HepG2 (cell line): ENCODE data around the gene ATXN7L2. TPM values are rescaled to one million over a fixed set of nuclear protein-coding genes. Genes with fewer than 3 reads are reported as not detected.

ENCODE experiments used
- AGO1 ChIP-seq: fragments of 200-400 bp; formaldehyde crosslinking; IDR thresholded peaks from 2 replicates; pipeline ENCODE4 v1.6.1; 2017; ENCODE audit warnings: mild to moderate bottlenecking, low read depth, low read length, moderate library complexity; ENCODE audit not compliant: poor library complexity, severe bottlenecking
- E2F5 ChIP-seq: sonication (generic); formaldehyde crosslinking; conservative IDR thresholded peaks from 2 replicates; pipeline ENCODE4 v1.4.0; 2020; ENCODE audit warnings: missing genetic modification reagents
- FIP1L1 ChIP-seq: fragments of 200-400 bp; formaldehyde crosslinking; IDR thresholded peaks from 2 replicates; pipeline ENCODE4 v1.6.1; 2018; ENCODE audit warnings: low read depth, mild to moderate bottlenecking, low read length, moderate library complexity, borderline replicate concordance; ENCODE audit not compliant: insufficient read depth
- FOXA3 ChIP-seq: IDR thresholded peaks from 2 replicates; pipeline ENCODE4 v1.6.1; 2016; ENCODE audit warnings: missing genetic modification reagents, missing compliant biosample characterization
- FOXP1 ChIP-seq, 2 experiments: fragments of 450-650 bp in 1 of 2; IDR thresholded peaks; 2 replicates each; pipeline ENCODE4 v1.6.1; 2017 to 2018; ENCODE audit warnings: antibody characterized with exemption in 1 of 2
- GTF3A ChIP-seq: sonication (generic); formaldehyde crosslinking; conservative IDR thresholded peaks from 2 replicates; pipeline ENCODE4 v1.4.0; 2020; ENCODE audit warnings: mild to moderate bottlenecking, missing genetic modification reagents
- HDAC6 ChIP-seq: fragments of 200-600 bp; sonication (generic); IDR thresholded peaks from 2 replicates; pipeline ENCODE4 v1.7.0; 2017; ENCODE audit warnings: mild to moderate bottlenecking, antibody characterized with exemption, low read length, low read depth
- HOXA7 ChIP-seq: sonication (generic); formaldehyde crosslinking; IDR thresholded peaks from 2 replicates; pipeline ENCODE4 v1.8.1; 2022; ENCODE audit warnings: mild to moderate bottlenecking, missing genetic modification reagents, moderate library complexity
- IRX3 ChIP-seq: sonication (generic); formaldehyde crosslinking; IDR thresholded peaks from 2 replicates; pipeline ENCODE4 v1.8.1; 2023; ENCODE audit warnings: mild to moderate bottlenecking, low read depth, missing genetic modification reagents, borderline replicate concordance
- KDM4B ChIP-seq: sonication (generic); formaldehyde crosslinking; IDR thresholded peaks from 2 replicates; pipeline ENCODE4 v1.4.0; 2020; ENCODE audit warnings: missing genetic modification reagents
- MAX ChIP-seq: IDR thresholded peaks from 2 replicates; pipeline ENCODE4 v1.6.1; 2012; ENCODE audit warnings: inconsistent platforms
- NFIB ChIP-seq: sonication (generic); formaldehyde crosslinking; IDR thresholded peaks from 2 replicates; pipeline ENCODE4 v1.9.0; 2021; ENCODE audit warnings: missing genetic modification reagents, mild to moderate bottlenecking, borderline replicate concordance
- PITX1 ChIP-seq: sonication (generic); formaldehyde crosslinking; IDR thresholded peaks from 2 replicates; pipeline ENCODE4 v1.5.1; 2020; ENCODE audit warnings: mild to moderate bottlenecking, missing genetic modification reagents
- RORA ChIP-seq: sonication (generic); formaldehyde crosslinking; IDR thresholded peaks from 2 replicates; pipeline ENCODE4 v1.5.0; 2020; ENCODE audit warnings: mild to moderate bottlenecking, missing genetic modification reagents, moderate library complexity
- SMC3 ChIP-seq: IDR thresholded peaks from 2 replicates; pipeline ENCODE4 v1.6.1; 2011; ENCODE audit warnings: low read length, improper control_type of control experiment
- ZBTB7A ChIP-seq: sonication (generic); formaldehyde crosslinking; IDR thresholded peaks from 2 replicates; pipeline ENCODE4 v1.8.0; 2022; ENCODE audit warnings: mild to moderate bottlenecking, missing genetic modification reagents
- ZFP1 ChIP-seq: IDR thresholded peaks from 2 replicates; pipeline ENCODE4 v1.6.1; 2016
- ZFP91 ChIP-seq: sonication (generic); formaldehyde crosslinking; IDR thresholded peaks from 2 replicates; pipeline ENCODE4 v1.9.0; 2022; ENCODE audit warnings: missing genetic modification reagents, mild to moderate bottlenecking, borderline replicate concordance
- ZNF180 ChIP-seq: sonication (generic); formaldehyde crosslinking; IDR thresholded peaks from 2 replicates; pipeline ENCODE4 v1.4.0; 2020; ENCODE audit warnings: low read depth, missing genetic modification reagents, borderline replicate concordance
- ZNF430 ChIP-seq: sonication (generic); formaldehyde crosslinking; IDR thresholded peaks from 2 replicates; pipeline ENCODE4 v1.9.0; 2021; ENCODE audit warnings: mild to moderate bottlenecking, missing genetic modification reagents
- ZNF598 ChIP-seq: sonication (generic); formaldehyde crosslinking; IDR thresholded peaks from 2 replicates; pipeline ENCODE4 v1.5.1; 2020; ENCODE audit warnings: mild to moderate bottlenecking, missing genetic modification reagents, borderline replicate concordance
- ZNF740 ChIP-seq: sonication (generic); formaldehyde crosslinking; IDR thresholded peaks from 2 replicates; pipeline ENCODE4 v1.4.0; 2020; ENCODE audit warnings: missing genetic modification reagents
- ZNF775 ChIP-seq: sonication (generic); formaldehyde crosslinking; IDR thresholded peaks from 2 replicates; pipeline ENCODE4 v1.4.0; 2020; ENCODE audit warnings: missing genetic modification reagents, mild to moderate bottlenecking, moderate library complexity, borderline replicate concordance
- ZNF777 ChIP-seq: sonication (generic); formaldehyde crosslinking; IDR thresholded peaks from 2 replicates; pipeline ENCODE4 v1.4.0; 2020; ENCODE audit warnings: missing genetic modification reagents
- ZNF780A ChIP-seq: sonication (generic); formaldehyde crosslinking; IDR thresholded peaks from 2 replicates; pipeline ENCODE4 v1.8.0; 2022; ENCODE audit warnings: mild to moderate bottlenecking, missing genetic modification reagents, moderate library complexity
- polyA plus RNA-seq, 8 experiments: library from polyadenylated mRNA; depleted of rRNA in 3 of 8; stranded (reverse) in 7 of 8; unstranded in 1 of 8; fragments of >200 nt; fragmentation: Illumina TruSeq in 4 of 8; extraction: Trizol in 4 of 8; gene quantifications; 2 replicates each; pipeline versions ENCODE4 v1.2.1 to v1.2.3, GENCODE V29; 2011 to 2016; ENCODE audit warnings: low read depth in 4 of 8, missing spikeins in 1 of 8, mixed read lengths in 1 of 8; ENCODE audit not compliant: insufficient read depth in 1 of 8
- total RNA-seq, 5 experiments: library from RNA; depleted of rRNA; stranded (reverse); fragments of >200 nt; fragmentation: Illumina TruSeq; extraction: Trizol; gene quantifications; 2 replicates each; pipeline ENCODE4 v1.2.3, GENCODE V29; 2016; ENCODE audit warnings: low read depth in 1 of 5
- TF ChIP-seq, protein P1 (sequence below): sonication (generic); formaldehyde crosslinking; IDR thresholded peaks from 2 replicates; pipeline ENCODE4 v1.4.0; 2020; ENCODE audit warnings: low read depth, mild to moderate bottlenecking, missing genetic modification reagents

ATXN7L2 gene
- total and polyA plus RNA-seq, 2 of the 13 experiments (the other 11 are each of a cell fraction or from before 2014, with no cell fraction given), result 2.7 to 2.8 TPM

DNA sequence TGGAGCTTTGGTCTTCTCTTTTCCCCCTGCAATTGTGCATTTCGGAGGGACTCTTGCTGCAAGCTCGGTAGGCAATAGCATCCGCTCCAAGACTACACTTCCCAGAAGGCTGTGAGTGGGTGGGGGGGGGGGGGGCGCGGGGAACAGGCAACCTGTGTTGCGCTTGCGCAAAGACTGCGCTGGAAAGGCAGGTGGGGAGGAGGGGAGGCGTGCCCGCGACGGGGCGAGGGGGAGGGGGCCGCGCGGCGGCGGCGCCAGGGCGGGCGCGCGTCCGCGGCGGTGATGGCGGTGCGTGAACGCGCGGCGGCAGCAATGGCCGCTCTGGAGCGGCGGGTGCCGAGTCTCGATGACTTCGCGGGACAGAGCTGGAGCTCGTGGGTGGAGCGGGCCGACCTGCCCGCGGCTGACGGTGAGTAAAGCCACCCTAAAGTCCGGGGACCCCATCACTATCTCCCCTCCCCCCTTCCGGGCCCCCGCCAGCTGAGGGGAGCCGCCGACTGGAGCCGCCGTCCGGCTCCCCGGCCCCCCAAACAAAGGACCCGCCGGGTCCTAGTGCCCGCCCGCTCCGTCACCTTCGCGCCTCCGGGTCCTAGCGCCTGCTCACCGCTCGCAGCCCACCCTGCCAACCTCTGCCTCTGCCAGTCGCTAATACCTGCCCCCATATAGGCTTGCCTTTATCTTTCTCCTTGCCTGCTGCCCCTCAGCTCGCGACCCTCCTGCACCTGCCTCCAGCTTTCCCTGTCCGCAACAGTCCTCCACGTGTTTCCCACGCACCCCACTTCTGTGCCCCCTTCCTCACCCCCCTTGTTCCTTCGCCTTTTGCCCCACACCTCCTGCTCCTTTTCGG is at the start of gene ATXN7L2 (continued):
- TF ChIP-seq ZNF780A (CRISPR knock-in tag) (0 out of 2 replicates have a peak, but pooled peaks have one; percentile 35), RORA (CRISPR knock-in tag) (no peak), ZNF775 (no peak), GTF3A (CRISPR knock-in tag) (no peak), E2F5 (0 out of 2 replicates have a peak, but pooled peaks have one; percentile 26), FIP1L1 (no peak), SMC3 (no peak), ZNF777 (CRISPR knock-in tag) (peak; percentile 43; the same call in 1 of the 2 replicates), ZNF740 (peak; percentile 61), ZNF180 (CRISPR knock-in tag) (no peak), ZBTB7A (no peak), AGO1 (no peak), KDM4B (CRISPR knock-in tag) (peak; percentile 45; the same call in 1 of the 2 replicates), FOXA3 (CRISPR knock-in tag) (0 out of 2 replicates have a peak, but pooled peaks have one; percentile 15), HDAC6 (no peak), ZFP91 (CRISPR knock-in tag) (peak; percentile 89; the same call in 1 of the 2 replicates), ZNF598 (CRISPR knock-in tag) (no peak; the same call in 1 of the 2 replicates), HOXA7 (no peak), FOXP1 (IDR thresholded peaks at IDR 0.05) (no peak), FOXP1 (CRISPR knock-in tag; IDR thresholded peaks at IDR 0.05) (0 out of 2 replicates have a peak, but pooled peaks have one; percentile 9), MAX (peak; percentile 86), ZNF430 (CRISPR knock-in tag) (peak; percentile 71; the same call in 1 of the 2 replicates), IRX3 (no peak), PITX1 (CRISPR knock-in tag) (0 out of 2 replicates have a peak, but pooled peaks have one; percentile 55), NFIB (CRISPR knock-in tag) (no peak), ZFP1 (CRISPR knock-in tag) (no peak)
- TF ChIP-seq, protein P1, sequence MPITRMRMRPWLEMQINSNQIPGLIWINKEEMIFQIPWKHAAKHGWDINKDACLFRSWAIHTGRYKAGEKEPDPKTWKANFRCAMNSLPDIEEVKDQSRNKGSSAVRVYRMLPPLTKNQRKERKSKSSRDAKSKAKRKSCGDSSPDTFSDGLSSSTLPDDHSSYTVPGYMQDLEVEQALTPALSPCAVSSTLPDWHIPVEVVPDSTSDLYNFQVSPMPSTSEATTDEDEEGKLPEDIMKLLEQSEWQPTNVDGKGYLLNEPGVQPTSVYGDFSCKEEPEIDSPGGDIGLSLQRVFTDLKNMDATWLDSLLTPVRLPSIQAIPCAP (CRISPR knock-in tag), result no peak; the same call in 1 of the 2 replicates
